ENCODE data around the gene EFTUD2.

The EFTUD2 gene

GRCh38 chr17:44804302-44805089 lies 94.7 kb downstream of the EFTUD2 start:
- no peak for DNase-seq

- no peak for DNase-seq
Observed at GRCh38 chr17:44801880-44802279, 97.4 kb downstream of the EFTUD2 start.

All from NCI-H748 treated with DMSO at 0.1 percent for 48 hours (cell line).